Measurements from ENCODE around the gene CRYBG2. TPM values are rescaled to one million over a fixed set of nuclear protein-coding genes. Genes with fewer than 3 reads are reported as not detected.
A peak's percentile ranks its signal among the peaks of the same experiment; 100 is the strongest.
"Not testable (repeated sequence)": the region's sequence is repeated elsewhere in the genome, so short reads cannot be mapped to it uniquely, and the experiment has no call there.

The CRYBG2 gene
- total and polyA plus RNA-seq, 7 donors: 0.01 to 2.9 (median 0.56) TPM; not detected in 4

GRCh38 chr1:26297057-26297790 is 56.7 kb downstream of the CRYBG2 start:
- Histone ChIP-seq H3K36me3 (ENCODE audit: insufficient read depth in 1 of 2, low read depth in 1 of 2) (no peaks in the 10 kb centered on the region), H3K27ac (no peak overlapping the region), H3K27me3 (ENCODE audit: insufficient read depth in 3 of 3, low read length in 2 of 3) (no peaks in the 10 kb centered on the region), H3K4me3 (no peak overlapping the region), H3K9me3 (no peaks in the 10 kb centered on the region), H3K4me1 (no peaks in the 10 kb centered on the region)
- TF ChIP-seq CTCF (IDR thresholded peaks at IDR 0.05): no peak
- intact Hi-C loops (cut with DNase I): no loop called here
- 90 to 95% (median 90%) methylated on average over 12 of the region's 12 CpGs for WGBS, 3 donors
- ATAC-seq: no peak
- DNase-seq: no peak

GRCh38 chr1:26296340-26297056 is 57.4 kb downstream of the CRYBG2 start:
- H3K27ac ChIP-seq: no peak overlapping the region
- no peaks in the 10 kb centered on the region for H3K4me1 ChIP-seq
- DNase-seq: peak in 1 of 2 donors; percentile 23
- intact Hi-C loops (cut with DNase I): no loop called here
- WGBS, 3 donors: 83 to 93% (median 90%) methylated on average over 13 to 16 of the region's 16 CpGs
- no peak for TF ChIP-seq CTCF (IDR thresholded peaks at IDR 0.05)
- ATAC-seq: no peak
- no peak overlapping the region for H3K4me3 ChIP-seq
- H3K9me3 ChIP-seq: no peaks in the 10 kb centered on the region
- no peaks in the 10 kb centered on the region for H3K36me3 ChIP-seq (ENCODE audit: insufficient read depth in 1 of 2, low read depth in 1 of 2)
- no peaks in the 10 kb centered on the region for H3K27me3 ChIP-seq (ENCODE audit: insufficient read depth in 3 of 3, low read length in 2 of 3)

GRCh38 chr1:26295194-26296138 is 58.5 kb downstream of the CRYBG2 start:
- H3K27me3 ChIP-seq (ENCODE audit: insufficient read depth in 3 of 3, low read length in 2 of 3): no peaks in the 10 kb centered on the region
- H3K9me3 ChIP-seq: no peaks in the 10 kb centered on the region
- WGBS, 3 donors: 88 to 90% (median 88%) methylated on average over 22 of the region's 22 CpGs
- intact Hi-C loops (cut with DNase I): no loop called here
- DNase-seq: peak in 1 of 2 donors; percentile 44
- ATAC-seq: no peak
- H3K4me3 ChIP-seq: no peak overlapping the region
- H3K4me1 ChIP-seq: no peaks in the 10 kb centered on the region
- no peak for TF ChIP-seq CTCF (IDR thresholded peaks at IDR 0.05)
- no peak overlapping the region for H3K27ac ChIP-seq
- H3K36me3 ChIP-seq (ENCODE audit: insufficient read depth in 1 of 2, low read depth in 1 of 2): no peaks in the 10 kb centered on the region

- TF ChIP-seq CTCF (IDR thresholded peaks at IDR 0.05): no peak
- 83 to 96% (median 86%) methylated on average over 10 to 11 of the region's 11 CpGs for WGBS, 3 donors
- H3K27me3 ChIP-seq (ENCODE audit: insufficient read depth in 3 of 3, low read length in 2 of 3): no peaks in the 10 kb centered on the region
- no peaks in the 10 kb centered on the region for H3K9me3 ChIP-seq
- ATAC-seq (no peak), DNase-seq (no peak)
- H3K27ac ChIP-seq: no peak overlapping the region
- intact Hi-C loops (cut with DNase I): no loop called here
- no peaks in the 10 kb centered on the region for H3K4me1 ChIP-seq
- no peak overlapping the region for H3K4me3 ChIP-seq
- H3K36me3 ChIP-seq (ENCODE audit: insufficient read depth in 1 of 2, low read depth in 1 of 2): no peaks in the 10 kb centered on the region
Measured at GRCh38 chr1:26293911-26294463, 59.9 kb downstream of the CRYBG2 start.

GRCh38 chr1:26292735-26293134 is 61.2 kb downstream of the CRYBG2 start:
- H3K4me1 ChIP-seq; H3K27me3 ChIP-seq (ENCODE audit: insufficient read depth in 3 of 3, low read length in 2 of 3); ATAC-seq; intact Hi-C loops (cut with DNase I); H3K9me3 ChIP-seq; H3K27ac ChIP-seq; H3K4me3 ChIP-seq; H3K36me3 ChIP-seq (ENCODE audit: insufficient read depth in 1 of 2, low read depth in 1 of 2); DNase-seq: not testable (repeated sequence)
- WGBS, 3 donors: 86 to 95% (median 87%) methylated on average over 4 to 5 of the region's 5 CpGs
